Body of pancreas (tissue), 4 donors: ENCODE data around the gene CAPZA1. TPM values are rescaled to one million over a fixed set of nuclear protein-coding genes. Genes with fewer than 3 reads are reported as not detected.

Experiments
- ATAC-seq: fragments of 150-250 bp; one replicate; pipeline ENCODE4 v1.9.1; 2016
- DNase-seq, 4 donors: peaks; one replicate each; pipeline ENCODE4 v3.0.0-alpha.2; 2019
- H3K27ac ChIP-seq, 4 donors: fragments of 200-600 bp; sonication (generic); 1 replicate in 3 of 4; 2 replicates in 1 of 4; pipeline versions ENCODE4 v1.5.1 to v1.6.1; 2016 to 2019; ENCODE audit warnings: mild to moderate bottlenecking in 1 of 4, mixed read lengths in 1 of 4, moderate library complexity in 1 of 4
- H3K27me3 ChIP-seq, 2 donors: fragments of 200-600 bp; sonication (generic); one replicate each; pipeline ENCODE4 v1.6.0; 2016; ENCODE audit warnings: mild to moderate bottlenecking in 1 of 2
- H3K36me3 ChIP-seq, 2 donors: fragments of 200-600 bp; sonication (generic); replicated peaks in 1 of 2; 2 replicates each; pipeline ENCODE4 v1.5.1; 2016; ENCODE audit warnings: low read depth in 2 of 2; ENCODE audit not compliant: insufficient read depth in 1 of 2
- H3K4me1 ChIP-seq: fragments of 200-600 bp; sonication (generic); one replicate; pipeline ENCODE4 v1.6.0; 2016
- H3K4me3 ChIP-seq, 2 donors: fragments of 200-600 bp; sonication (generic); 1 replicate in 1 of 2; 2 replicates in 1 of 2; pipeline ENCODE4 v1.5.1; 2016 to 2019
- H3K9me3 ChIP-seq, 3 donors: fragments of 200-600 bp; sonication (generic); 1 replicate in 2 of 3; 2 replicates in 1 of 3; pipeline ENCODE4 v1.5.1; 2016
- POLR2A ChIP-seq, 3 donors: fragments of 450-650 bp; IDR thresholded peaks; one replicate each; pipeline ENCODE4 v1.6.1; 2016; ENCODE audit warnings: antibody characterized with exemption in 3 of 3, mild to moderate bottlenecking in 2 of 3
- WGBS, 2 donors: methylation state at CpG; one replicate each; pipeline ENCODE4 v1.1.5; 2017; 5-methylcytosine and 5-hydroxymethylcytosine counted together
- intact Hi-C: fragments of 100-400 bp; cut with DNase I; formaldehyde crosslinking; loops from one replicate; pipeline ENCODE4 v1.15.1; 2023
- total RNA-seq, 2 donors: library from RNA; depleted of rRNA; stranded (reverse); fragments of >200 nt; gene quantifications; one replicate each; pipeline ENCODE4 v1.1.0, GENCODE V29; 2016
- TF ChIP-seq, protein P1 (sequence below), 7 experiments: fragments of 450-650 bp in 4 of 7; fragments of 200-600 bp in 3 of 7; sonication (generic) in 3 of 7; IDR thresholded peaks; one replicate each; pipeline ENCODE4 v1.5.1; 2016 to 2019; ENCODE audit warnings: antibody characterized with exemption in 7 of 7

Gene CAPZA1
- total RNA-seq, 2 donors from 2014 or later = 56.0 to 66.9 TPM

DNA sequence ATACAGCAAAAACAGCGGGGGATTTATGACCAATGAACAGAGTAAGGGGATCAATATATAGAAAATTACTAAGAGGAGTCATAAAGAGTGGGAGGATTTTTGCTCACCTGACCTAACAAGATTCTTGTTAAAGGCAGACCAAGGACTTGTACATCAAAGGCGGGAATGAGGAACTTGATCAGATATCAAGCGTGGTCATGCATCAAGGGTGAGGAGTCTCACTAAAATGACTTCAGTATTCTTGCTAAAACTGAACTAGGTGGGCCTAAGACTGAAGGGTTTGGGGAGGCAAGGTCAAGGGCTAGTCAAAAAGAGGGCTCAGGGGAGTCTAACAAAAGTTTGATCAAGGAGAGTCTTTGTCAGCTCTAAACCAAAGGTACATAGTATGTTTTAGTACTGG, 56.9 kb downstream of the CAPZA1 start:
- no peak overlapping the region for H3K4me3 ChIP-seq
- peaks cover 27% of the 10 kb centered on the region for H3K4me1 ChIP-seq
- no peaks in the 10 kb centered on the region for H3K27me3 ChIP-seq
- no peaks in the 10 kb centered on the region for H3K36me3 ChIP-seq
- no peaks in the 10 kb centered on the region for H3K9me3 ChIP-seq
- DNase-seq = no peak
- no peak for TF ChIP-seq POLR2A (IDR thresholded peaks at IDR 0.05)
- TF ChIP-seq, protein P1, sequence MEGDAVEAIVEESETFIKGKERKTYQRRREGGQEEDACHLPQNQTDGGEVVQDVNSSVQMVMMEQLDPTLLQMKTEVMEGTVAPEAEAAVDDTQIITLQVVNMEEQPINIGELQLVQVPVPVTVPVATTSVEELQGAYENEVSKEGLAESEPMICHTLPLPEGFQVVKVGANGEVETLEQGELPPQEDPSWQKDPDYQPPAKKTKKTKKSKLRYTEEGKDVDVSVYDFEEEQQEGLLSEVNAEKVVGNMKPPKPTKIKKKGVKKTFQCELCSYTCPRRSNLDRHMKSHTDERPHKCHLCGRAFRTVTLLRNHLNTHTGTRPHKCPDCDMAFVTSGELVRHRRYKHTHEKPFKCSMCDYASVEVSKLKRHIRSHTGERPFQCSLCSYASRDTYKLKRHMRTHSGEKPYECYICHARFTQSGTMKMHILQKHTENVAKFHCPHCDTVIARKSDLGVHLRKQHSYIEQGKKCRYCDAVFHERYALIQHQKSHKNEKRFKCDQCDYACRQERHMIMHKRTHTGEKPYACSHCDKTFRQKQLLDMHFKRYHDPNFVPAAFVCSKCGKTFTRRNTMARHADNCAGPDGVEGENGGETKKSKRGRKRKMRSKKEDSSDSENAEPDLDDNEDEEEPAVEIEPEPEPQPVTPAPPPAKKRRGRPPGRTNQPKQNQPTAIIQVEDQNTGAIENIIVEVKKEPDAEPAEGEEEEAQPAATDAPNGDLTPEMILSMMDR (IDR thresholded peaks at IDR 0.05) = no peak
- H3K27ac ChIP-seq = no peak overlapping the region
- WGBS, 2 donors = 91 to 92% methylated on average over 3 of the region's 3 CpGs
- intact Hi-C loops = no loop called here
- no peak for ATAC-seq

DNA sequence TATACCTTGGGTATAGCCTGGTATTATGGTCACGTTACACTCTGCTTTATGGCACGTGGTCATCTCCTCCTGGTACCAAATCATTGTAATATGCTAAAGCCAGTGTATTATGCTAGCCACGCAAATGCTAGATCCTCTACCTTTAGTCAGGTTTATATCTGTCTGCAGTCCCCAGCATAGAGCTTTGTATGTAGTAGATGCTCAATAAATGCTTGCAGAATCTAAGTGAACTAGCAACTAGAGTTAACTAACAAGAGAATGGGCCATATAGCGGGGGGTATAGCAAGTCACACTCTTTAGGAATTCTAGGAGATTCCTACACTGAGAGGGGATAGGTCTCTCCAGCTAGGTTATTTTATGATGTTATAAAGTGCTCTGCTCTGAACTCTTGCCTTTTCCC, 57.9 kb downstream of the CAPZA1 start:
- no peak for TF ChIP-seq POLR2A (IDR thresholded peaks at IDR 0.05)
- TF ChIP-seq, protein P1 (IDR thresholded peaks at IDR 0.05) = no peak
- intact Hi-C loops = no loop called here

DNA sequence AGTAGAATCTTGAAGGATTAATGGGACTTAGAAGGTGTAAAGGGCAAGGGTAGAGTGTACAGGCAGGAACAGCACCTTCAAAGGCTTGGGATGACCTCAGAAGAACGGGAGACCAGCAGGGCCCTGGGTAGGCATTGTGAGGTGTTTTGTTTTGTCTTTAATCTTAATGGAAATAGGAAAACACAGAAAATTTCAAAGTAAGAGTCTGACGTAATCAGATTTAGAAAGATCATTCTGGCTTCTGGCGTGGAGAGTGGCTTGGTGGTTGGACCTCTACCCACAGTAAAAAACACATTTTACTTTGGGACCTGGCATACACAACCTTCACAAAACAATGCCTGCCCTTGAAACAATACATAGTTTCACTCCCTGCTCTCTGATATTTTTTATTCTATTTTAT, 59.0 kb downstream of the CAPZA1 start:
- H3K27ac ChIP-seq = no peak overlapping the region
- WGBS, 2 donors = 81 to 86% methylated on average over 3 of the region's 3 CpGs
- intact Hi-C loops = no loop called here
- no peaks in the 10 kb centered on the region for H3K9me3 ChIP-seq
- H3K36me3 ChIP-seq = no peaks in the 10 kb centered on the region
- TF ChIP-seq, protein P1 (IDR thresholded peaks at IDR 0.05) = no peak
- TF ChIP-seq POLR2A (IDR thresholded peaks at IDR 0.05) = no peak
- no peak overlapping the region for H3K4me3 ChIP-seq
- ATAC-seq (no peak), DNase-seq (no peak)
- peaks cover 22% of the 10 kb centered on the region for H3K4me1 ChIP-seq
- no peaks in the 10 kb centered on the region for H3K27me3 ChIP-seq

More for the DNA sequence above, 57.9 kb downstream of the CAPZA1 start:
- no peaks in the 10 kb centered on the region for H3K36me3 ChIP-seq
- ATAC-seq (no peak), DNase-seq (no peak)
- no peaks in the 10 kb centered on the region for H3K27me3 ChIP-seq
- no peak overlapping the region for H3K27ac ChIP-seq
- 95 to 97% methylated on average over 4 of the region's 4 CpGs for WGBS, 2 donors
- H3K4me3 ChIP-seq = no peak overlapping the region
- H3K9me3 ChIP-seq = no peaks in the 10 kb centered on the region
- peaks cover 27% of the 10 kb centered on the region for H3K4me1 ChIP-seq

DNA sequence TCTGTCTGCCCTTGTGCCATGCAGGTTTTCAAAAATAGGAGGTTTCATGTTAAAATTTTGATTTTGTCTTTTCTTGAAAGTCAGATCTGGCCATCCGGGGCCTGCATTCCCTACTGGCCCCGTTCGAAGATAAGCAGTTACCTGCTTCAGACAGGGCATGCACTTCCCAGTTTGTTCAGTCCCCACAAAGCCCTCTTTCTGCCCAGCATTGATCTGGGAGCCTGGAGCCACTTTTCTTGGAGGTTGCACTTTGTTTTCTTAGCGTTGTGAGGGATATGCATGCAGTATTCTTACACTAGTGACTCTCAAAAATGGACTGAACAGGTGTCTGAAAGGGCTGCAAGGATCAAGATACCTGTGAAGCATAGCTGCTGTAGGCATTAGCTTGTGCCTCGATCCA, 66.3 kb downstream of the CAPZA1 start:
- no peak overlapping the region for H3K27ac ChIP-seq
- H3K4me3 ChIP-seq = no peak overlapping the region
- DNase-seq = no peak
- H3K9me3 ChIP-seq = no peaks in the 10 kb centered on the region
- no peak for ATAC-seq
- no peaks in the 10 kb centered on the region for H3K4me1 ChIP-seq
- intact Hi-C loops = no loop called here
- H3K36me3 ChIP-seq = peaks cover 0 to 5% of the 10 kb centered on the region in 2 donors
- H3K27me3 ChIP-seq = no peaks in the 10 kb centered on the region
- no peak for TF ChIP-seq POLR2A (IDR thresholded peaks at IDR 0.05)
- TF ChIP-seq, protein P1 (IDR thresholded peaks at IDR 0.05) = no peak
- WGBS, 2 donors = 73 to 88% methylated on average over 5 of the region's 5 CpGs

DNA sequence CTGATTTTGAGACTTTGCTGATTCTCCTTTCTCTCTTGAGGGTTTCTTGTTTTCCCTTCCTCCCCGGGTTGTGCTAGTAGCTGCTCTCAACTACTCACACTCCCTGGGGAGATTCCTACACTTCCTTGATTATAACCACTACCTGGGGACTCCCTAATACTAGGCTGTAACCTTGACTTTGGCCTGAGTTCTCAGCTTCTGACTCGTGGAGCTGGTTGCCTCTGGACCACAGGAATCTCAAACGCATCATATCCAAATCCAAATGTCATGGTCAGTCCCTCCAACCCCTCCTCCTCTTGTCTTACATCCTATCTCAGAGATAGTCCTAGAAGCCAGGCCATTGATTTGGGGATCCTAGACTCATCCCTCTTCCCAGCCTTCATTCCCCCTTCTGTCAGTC, 66.8 kb downstream of the CAPZA1 start:
- WGBS, 2 donors = 57% methylated on average over 3 of the region's 3 CpGs

More for the DNA sequence above, 66.8 kb downstream of the CAPZA1 start:
- TF ChIP-seq, protein P1 (IDR thresholded peaks at IDR 0.05) = no peak
- TF ChIP-seq POLR2A (IDR thresholded peaks at IDR 0.05) = no peak
- H3K36me3 ChIP-seq = peaks cover 0 to 5% of the 10 kb centered on the region in 2 donors
- DNase-seq (no peak), ATAC-seq (no peak)
- no peak overlapping the region for H3K27ac ChIP-seq
- no peaks in the 10 kb centered on the region for H3K27me3 ChIP-seq
- H3K9me3 ChIP-seq = no peaks in the 10 kb centered on the region
- H3K4me3 ChIP-seq = no peak overlapping the region
- H3K4me1 ChIP-seq = no peaks in the 10 kb centered on the region
- intact Hi-C loops = no loop called here
